NCI-H1930 (cell line): ENCODE measurements around the gene TDRKH.

ENCODE experiments used
- DNase-seq, 2 experiments: peaks; one replicate each; lab custom pipeline; 2025; lab: John Stamatoyannopoulos, UW

Gene TDRKH

DNA sequence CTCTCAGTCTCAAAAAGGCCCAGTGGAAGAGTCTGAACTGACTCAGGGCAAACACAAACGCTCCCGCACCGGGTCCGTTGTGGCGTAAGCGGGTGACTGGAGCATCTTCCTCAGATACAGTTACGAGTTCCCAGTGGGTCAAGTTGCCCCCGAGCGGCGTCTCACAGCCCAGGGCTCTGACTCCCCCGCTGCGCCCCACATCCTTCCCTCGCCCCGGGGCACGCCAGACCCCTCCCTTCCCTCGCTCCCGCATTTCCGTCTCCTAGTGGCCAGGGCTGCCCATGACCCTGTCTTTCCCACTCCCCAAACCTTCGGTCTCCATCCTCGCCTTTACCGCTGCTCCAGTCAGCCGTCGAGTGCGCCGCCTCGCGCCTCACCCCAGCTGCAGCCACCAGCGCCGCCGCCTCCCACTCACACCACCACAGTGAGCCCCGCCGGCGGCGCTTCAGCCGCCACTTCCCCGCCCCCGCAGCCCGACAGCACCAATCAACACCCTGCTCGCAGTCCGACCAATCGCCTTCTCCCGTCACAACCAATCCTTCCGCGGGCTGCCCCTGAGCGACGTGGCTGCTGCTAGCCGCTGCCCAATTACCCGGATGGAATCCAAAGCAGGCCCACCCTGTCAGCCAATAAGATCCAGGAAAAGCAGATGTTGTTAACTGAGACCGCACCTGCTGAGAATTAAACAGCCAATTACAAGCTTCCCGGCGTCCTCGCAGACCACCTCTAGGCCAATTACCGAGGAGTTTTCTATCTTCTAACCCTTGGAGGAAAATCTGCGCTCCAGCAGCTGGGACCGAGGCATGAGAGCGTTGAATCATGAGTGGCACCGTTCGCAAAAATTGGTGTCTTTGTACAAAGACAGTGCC is at the start of gene TDRKH:
Gene TDRKH, minus strand, starts transcription at position 430 of the 869 bp plus-strand sequence. CDS start 7,478 bp downstream, outside the sequence.
- peak; percentile 98 for DNase-seq

GRCh38 chr1:151839457-151840403 is 49.4 kb upstream of the TDRKH start, which contains the start of gene C2CD4D:
C2CD4D (minus strand) TSS chr1:151839820; CDS start chr1:151838989, 831 bp downstream.
- DNase-seq, result peak in 1 of 2 experiments; percentile 19

DNA sequence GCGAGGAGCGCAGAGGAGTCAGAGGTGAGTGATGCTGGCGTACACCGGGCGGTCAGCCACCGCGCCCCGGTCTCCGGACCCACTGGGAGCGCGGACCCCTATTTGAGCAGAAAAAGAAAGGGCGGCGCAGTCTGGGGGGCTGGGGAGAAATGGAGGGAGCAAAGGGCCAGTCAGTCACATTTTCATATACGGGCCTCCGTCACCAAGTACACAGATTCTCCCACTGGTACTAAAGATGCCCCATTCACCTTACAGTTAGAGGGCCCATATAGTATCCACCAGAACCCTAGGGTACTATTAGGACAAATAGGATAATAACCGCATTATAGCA is 48.7 kb upstream of the TDRKH start:
- DNase-seq, result no peak

DNA sequence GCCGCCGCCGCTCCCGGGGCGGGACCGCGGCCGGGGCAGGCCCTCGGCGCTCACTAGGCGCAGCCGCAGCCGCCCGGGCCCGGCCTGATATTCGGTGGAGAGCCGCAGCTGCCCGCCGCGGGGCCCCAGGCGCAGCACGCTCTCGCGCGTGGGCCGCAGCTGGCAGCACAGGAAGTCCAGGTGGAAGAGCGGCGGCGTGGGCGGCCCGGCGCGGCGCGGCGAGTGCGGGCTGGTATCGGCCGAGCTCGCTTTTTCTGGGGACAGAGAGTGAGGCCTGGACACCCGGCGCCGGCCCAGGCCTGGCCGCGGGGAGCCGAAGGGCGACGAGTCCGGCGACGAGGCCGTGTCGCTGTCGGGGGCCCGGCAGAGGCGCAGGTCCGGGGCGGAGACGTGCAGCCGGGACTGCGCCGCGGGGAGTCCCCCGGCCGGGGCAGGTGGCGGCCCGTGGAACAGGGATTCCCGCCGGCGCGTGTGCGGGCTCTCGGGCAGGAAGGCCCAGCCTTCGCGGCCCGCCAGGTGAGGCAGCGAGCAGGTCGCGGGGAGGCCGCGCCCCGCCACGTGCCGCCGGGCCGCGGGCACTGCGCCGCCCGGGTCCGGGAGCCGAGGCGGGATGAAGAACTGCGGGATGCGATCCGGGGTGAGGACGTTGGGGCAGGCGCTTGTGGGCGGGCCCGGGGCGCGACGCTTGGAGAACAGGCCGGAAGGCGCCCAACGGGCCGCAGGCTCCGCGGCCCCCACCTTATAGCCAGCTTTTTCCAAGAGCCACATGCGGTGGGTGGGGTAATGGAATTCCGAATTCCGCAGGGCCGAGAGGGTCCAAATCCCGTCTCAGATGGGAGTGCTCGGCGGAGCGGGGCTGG is 48.2 kb upstream of the TDRKH start:
- DNase-seq, result no peak

GRCh38 chr1:151837884-151838221 is 47.6 kb upstream of the TDRKH start:
- no peak for DNase-seq

DNA sequence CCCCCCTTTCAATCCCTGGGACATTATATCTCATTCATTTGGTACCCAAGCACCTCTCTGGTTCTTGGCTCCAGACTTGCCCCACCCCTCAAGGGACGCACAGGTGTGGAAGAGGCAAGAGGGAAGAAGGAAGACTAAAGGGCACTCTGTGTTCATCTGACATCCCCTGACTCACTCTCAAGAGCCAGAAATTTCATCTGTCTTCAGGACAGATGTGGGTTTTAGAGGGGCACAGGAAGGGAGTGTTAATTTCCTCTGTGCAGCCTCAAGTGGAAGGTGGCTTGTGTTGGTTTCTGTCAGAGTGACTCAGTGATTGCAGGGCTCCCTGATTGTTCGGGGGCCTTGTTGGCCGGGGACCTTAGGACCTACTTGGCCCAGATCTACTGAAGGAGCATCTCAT is 46.9 kb upstream of the TDRKH start:
- no peak for DNase-seq

- no peak for DNase-seq
Observed at GRCh38 chr1:151835596-151835995, 45.3 kb upstream of the TDRKH start.

GRCh38 chr1:151834239-151834638 is 43.9 kb upstream of the TDRKH start:
- DNase-seq, result no peak

DNA sequence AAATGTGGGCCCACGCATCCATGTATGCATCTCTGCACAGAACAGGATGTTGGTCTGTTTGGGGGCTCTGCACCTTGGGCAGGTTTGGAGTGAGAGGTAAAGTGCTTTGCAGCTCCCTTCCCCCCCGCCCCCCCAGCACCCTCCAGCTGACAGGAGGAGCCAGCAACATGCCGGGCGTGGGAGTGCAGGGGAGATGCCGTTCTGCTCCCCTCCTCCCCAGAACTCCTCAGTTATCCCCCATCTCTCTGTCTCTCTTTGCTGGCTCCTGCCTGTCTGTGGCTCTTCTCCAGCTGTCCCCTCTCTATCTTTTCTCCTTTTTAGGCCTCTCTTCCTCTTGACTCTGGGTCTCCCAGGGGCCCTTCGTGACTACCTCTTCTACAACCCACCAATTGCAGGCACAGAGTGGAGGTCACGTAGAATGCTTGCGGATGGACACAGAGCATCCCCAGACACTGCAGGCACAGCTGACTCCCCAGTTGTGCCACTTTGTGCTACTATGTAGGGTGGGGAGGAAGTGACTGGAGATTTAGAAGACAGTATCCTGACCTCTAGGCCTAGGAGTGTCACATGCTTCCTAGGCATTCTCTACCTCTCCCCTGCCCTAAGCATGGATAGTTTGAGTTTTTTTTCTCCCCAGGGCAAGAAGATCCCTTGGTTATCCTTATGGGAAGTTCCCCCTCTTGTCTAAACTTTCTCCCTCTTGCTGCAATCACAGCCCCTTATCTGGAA is 43.0 kb upstream of the TDRKH start:
- no peak for DNase-seq

DNA sequence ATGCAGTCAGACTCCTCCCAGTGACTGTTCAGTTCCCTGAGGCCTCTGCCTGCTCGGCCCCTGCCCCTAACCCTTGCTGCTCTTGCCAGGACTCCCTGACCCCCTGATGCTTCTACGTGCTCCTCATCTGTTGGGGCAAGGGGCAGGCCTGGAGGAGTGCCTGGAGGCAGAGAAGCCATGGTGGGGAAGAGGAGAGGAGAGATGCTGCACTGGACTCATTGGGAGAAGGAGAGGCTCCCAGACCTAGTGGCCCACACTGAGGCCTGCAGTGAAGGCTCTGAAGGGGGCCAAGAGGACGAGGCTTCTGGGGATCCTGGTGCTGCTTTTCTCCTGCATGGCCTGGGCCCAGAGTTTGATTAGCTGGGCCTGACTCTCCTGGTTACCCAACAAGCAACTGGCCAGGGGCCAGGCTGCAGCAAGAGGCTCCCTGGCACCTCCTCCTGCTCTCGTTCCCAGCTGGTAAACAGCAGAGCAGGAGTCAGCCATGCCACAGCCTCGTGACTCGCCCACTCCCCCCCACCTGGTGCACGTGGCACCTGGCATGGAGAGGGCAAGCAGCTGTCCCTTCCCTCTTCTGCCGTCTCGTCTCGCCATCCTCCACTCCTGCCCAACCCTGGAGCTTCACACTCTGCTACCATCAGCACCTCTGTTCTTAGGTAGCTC is 42.1 kb upstream of the TDRKH start:
- DNase-seq, result no peak

DNA sequence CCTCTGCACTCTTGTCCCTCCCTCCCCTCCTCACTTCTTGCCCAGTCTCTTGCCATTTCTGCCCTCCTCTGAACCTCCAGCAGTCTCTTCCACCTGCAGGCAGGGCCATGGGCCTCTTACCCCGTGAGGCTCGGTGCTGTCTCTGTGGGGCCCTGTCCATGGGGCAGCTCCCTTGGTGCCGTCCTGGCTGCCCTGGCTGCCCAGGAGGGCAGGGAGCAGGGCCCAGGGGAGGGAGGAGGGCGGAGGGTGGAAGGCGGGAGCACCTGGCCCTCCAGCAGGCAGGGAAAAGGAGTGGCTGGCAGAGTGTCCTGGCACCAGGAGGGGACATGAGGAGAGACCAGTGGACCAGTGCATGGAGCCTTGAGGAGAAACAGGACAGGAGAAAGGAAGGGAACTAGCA is 41.3 kb upstream of the TDRKH start, which contains the start of gene RORC:
Gene RORC, minus strand, starts transcription at position 198 of the 400 bp plus-strand sequence. Its CDS starts 38 bp downstream, at position 160.
- DNase-seq, result no peak

GRCh38 chr1:151831256-151831591 is 40.9 kb upstream of the TDRKH start:
- DNase-seq, result no peak

DNA sequence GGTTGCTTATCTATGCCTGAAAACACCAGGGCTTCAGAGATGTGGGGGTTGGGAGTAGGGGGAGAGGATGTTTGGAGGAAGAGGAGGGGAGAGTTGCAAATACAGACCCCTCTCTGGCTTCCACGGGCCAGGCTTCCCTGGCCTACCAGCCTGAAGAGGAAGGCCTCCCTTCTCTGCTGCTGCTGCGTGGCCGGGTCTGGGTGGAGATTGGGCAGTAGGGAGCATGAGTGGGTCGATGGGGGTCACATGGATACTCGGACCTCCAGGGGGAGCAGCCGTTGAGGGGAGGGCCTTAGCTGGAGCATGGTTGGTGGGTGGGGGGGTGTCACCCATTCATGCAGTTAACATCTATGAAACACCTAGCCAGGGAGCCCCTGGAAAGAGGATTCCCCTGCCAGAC is 39.8 kb upstream of the TDRKH start:
- no peak for DNase-seq

DNA sequence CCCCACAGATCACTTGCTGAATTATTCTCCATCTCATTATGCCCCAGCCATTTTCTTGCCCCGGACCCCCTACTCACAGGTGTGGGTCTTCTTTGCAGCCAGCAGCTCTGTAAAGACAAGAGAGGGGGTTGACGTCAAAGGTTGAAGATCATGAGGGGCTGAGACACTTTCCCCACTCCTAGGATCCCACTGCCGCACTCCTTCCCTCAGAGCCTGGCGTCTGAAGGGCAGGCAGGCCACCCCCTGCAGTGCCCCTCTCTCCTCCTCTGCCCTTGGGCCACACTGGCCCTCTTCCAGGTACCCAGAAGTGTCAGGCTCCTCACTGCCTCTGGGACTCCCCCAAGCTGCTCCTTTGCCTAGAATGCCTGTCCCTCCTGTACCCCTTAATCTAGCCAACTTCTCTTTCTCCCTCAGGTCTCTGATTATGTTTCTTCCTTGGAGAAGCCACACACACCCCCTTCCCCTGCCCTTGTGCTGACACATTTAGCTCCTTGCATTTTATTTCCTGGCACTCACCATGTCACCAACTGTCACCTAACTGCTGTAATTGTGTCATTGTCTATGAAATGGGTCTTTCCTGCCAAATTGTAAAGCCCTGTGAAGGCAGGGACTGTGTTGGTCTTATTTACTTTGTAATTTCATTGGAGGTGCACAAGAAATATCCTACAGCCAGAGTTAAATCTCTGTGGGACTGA is 39.2 kb upstream of the TDRKH start:
- DNase-seq, result no peak

- DNase-seq, result no peak
Observed at GRCh38 chr1:151828921-151829320, 38.6 kb upstream of the TDRKH start.

- no peak for DNase-seq
Observed at GRCh38 chr1:151827853-151828252, 37.6 kb upstream of the TDRKH start.

- no peak for DNase-seq
Observed at GRCh38 chr1:151825751-151826660, 35.7 kb upstream of the TDRKH start.

DNA sequence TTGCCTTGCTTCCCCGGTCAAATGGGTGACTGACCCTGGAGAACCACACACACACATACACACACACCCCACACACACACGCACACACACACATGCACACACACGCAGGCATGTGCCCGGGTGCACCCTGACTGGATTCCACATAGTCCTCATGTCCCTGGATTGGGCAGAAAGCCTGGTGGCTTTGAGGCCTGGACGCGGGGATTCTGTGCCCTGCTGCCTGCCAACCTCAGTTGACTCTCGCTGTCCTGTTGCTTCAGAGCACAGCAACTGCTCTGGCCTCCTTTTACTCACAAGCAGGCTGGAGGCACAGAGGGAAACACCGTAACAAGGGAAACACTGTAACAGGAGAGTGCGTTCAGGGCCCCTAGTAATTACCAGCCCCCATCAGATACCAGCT is 34.9 kb upstream of the TDRKH start:
- DNase-seq, result no peak

DNA sequence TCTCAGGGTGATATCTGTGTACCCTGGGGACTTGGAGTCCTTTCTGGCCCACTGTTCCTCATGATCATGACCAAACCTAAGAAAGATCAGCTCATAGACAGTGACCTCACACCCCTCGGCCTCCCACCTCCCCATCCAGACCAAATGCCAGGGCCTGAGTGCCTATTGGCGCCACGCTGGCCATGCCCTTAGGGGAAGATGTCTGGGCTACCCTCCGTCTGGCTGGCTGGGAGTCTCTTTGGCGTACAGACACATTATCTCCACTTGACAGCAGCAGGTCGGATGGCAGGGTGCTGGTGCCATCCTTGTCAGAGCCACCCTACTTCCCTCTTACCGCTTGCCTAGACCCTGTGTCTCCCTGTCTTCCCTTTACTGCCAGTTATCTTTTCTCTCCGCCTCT is 32.9 kb upstream of the TDRKH start:
- no peak for DNase-seq
